ENCODE data around the gene VEZT.

DNA sequence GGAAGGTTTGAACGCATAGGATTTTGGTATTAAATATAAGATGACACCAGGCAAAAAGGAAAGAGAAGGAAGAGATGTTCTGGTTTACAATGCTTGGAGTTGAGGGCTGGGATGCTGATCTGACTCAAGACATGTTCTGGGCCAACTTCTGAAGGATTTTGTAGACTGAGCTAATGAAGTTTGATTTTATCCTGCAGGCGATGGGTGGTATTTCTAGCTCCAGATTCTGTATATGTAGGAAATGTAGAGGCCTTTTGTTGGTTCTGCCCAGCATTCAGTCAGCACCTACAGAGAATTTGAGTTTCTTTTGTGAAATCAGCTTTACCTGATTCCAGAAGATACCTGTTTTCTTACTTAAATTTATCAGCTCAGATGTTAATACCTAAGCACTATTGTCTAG, 48.2 kb downstream of the VEZT start:
- TF ChIP-seq POLR2AphosphoS5 (IDR thresholded peaks at IDR 0.05; ENCODE audit: low read depth, low read length) (no peak), TAF1 (IDR thresholded peaks at IDR 0.05; ENCODE audit: borderline replicate concordance, insufficient read depth, low read length) (no peak)
- TF ChIP-seq, protein P1, sequence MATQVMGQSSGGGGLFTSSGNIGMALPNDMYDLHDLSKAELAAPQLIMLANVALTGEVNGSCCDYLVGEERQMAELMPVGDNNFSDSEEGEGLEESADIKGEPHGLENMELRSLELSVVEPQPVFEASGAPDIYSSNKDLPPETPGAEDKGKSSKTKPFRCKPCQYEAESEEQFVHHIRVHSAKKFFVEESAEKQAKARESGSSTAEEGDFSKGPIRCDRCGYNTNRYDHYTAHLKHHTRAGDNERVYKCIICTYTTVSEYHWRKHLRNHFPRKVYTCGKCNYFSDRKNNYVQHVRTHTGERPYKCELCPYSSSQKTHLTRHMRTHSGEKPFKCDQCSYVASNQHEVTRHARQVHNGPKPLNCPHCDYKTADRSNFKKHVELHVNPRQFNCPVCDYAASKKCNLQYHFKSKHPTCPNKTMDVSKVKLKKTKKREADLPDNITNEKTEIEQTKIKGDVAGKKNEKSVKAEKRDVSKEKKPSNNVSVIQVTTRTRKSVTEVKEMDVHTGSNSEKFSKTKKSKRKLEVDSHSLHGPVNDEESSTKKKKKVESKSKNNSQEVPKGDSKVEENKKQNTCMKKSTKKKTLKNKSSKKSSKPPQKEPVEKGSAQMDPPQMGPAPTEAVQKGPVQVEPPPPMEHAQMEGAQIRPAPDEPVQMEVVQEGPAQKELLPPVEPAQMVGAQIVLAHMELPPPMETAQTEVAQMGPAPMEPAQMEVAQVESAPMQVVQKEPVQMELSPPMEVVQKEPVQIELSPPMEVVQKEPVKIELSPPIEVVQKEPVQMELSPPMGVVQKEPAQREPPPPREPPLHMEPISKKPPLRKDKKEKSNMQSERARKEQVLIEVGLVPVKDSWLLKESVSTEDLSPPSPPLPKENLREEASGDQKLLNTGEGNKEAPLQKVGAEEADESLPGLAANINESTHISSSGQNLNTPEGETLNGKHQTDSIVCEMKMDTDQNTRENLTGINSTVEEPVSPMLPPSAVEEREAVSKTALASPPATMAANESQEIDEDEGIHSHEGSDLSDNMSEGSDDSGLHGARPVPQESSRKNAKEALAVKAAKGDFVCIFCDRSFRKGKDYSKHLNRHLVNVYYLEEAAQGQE (IDR thresholded peaks at IDR 0.05; ENCODE audit: insufficient read depth in 1 of 2, low read depth in 2 of 2, low read length in 2 of 2): no peak

Data from PFSK-1 (cell line).